Measurements from ENCODE around the gene GFPT1.

DNA sequence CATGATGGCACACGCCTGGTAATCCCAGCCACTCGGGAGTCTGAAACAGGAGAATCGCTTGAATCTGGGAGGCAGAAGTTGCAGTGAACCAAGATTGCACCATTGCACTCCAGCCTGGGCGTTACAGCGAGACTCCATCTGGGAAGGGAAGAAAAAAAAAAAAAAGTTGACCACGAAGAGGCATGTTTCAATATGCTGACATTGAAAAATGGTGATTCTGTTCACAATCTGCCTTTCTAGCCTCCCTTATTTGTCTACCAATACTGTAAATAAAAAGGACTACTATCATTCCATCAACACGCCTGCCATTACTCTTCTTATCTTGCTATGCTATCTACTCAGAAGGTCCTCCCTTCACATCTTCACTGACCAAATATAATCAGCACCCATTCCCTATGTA lies 18.4 kb downstream of the GFPT1 start:
- TF ChIP-seq EZH2 (IDR thresholded peaks at IDR 0.05; ENCODE audit: low read length), result no peak
- TF ChIP-seq, protein P1, sequence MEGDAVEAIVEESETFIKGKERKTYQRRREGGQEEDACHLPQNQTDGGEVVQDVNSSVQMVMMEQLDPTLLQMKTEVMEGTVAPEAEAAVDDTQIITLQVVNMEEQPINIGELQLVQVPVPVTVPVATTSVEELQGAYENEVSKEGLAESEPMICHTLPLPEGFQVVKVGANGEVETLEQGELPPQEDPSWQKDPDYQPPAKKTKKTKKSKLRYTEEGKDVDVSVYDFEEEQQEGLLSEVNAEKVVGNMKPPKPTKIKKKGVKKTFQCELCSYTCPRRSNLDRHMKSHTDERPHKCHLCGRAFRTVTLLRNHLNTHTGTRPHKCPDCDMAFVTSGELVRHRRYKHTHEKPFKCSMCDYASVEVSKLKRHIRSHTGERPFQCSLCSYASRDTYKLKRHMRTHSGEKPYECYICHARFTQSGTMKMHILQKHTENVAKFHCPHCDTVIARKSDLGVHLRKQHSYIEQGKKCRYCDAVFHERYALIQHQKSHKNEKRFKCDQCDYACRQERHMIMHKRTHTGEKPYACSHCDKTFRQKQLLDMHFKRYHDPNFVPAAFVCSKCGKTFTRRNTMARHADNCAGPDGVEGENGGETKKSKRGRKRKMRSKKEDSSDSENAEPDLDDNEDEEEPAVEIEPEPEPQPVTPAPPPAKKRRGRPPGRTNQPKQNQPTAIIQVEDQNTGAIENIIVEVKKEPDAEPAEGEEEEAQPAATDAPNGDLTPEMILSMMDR (optimal IDR thresholded peaks at IDR 0.05 in 1 of 3, IDR thresholded peaks at IDR 0.05 in 1 of 3, conservative IDR thresholded peaks at IDR 0.05 in 1 of 3; ENCODE audit: extremely low read depth in 1 of 3, insufficient read depth in 2 of 3, low read length in 3 of 3), result no peak

Measured in keratinocyte (primary cell).